AG04450 (cell line): Measurements from ENCODE around the gene MOB2. TPM values are rescaled to one million over a fixed set of nuclear protein-coding genes. Genes with fewer than 3 reads are reported as not detected.

Source experiments
- CTCF ChIA-PET: fragments of 300-600, 350-600 bp; formaldehyde crosslinking; extraction: SDS; loops from one replicate; lab custom pipeline; 2022; ENCODE audit warnings: antibody characterized with exemption, inconsistent platforms; lab: Charles Lee
- POLR2A ChIA-PET: fragments of 350-600 bp; formaldehyde crosslinking; extraction: SDS; loops from one replicate; lab custom pipeline; 2021; ENCODE audit warnings: antibody characterized with exemption, inconsistent platforms; lab: Yijun Ruan, JAX
- DNase-seq: peaks from one replicate; pipeline ENCODE4 v3.0.0-alpha.2; 2011; ENCODE audit warnings: low read depth, low spot score
- H3K27ac ChIP-seq: one replicate; pipeline ENCODE4 v1.5.1; 2012; ENCODE audit warnings: low read depth, low read length, control low read depth
- H3K27me3 ChIP-seq: one replicate; pipeline ENCODE4 v1.6.0; 2012; ENCODE audit warnings: low read length; ENCODE audit not compliant: control insufficient read depth, insufficient read depth
- H3K4me3 ChIP-seq: 2 replicates; pipeline ENCODE4 v1.5.1; 2011; ENCODE audit warnings: mild to moderate bottlenecking, low read depth, low read length, control low read depth
- H3K9me3 ChIP-seq: 2 replicates; pipeline ENCODE4 v1.5.1; 2012; ENCODE audit warnings: low read length; ENCODE audit not compliant: control insufficient read depth, insufficient read depth
- polyA plus RNA-seq: library from polyadenylated mRNA; depleted of rRNA; stranded (reverse); fragments of >200 nt; gene quantifications from 2 replicates; pipeline ENCODE4 v1.2.3, GENCODE V29; 2011
- TF ChIP-seq, protein P1 (sequence below): IDR thresholded peaks from 2 replicates; pipeline ENCODE4 v1.5.1; 2011; ENCODE audit warnings: low read depth, low read length, control low read depth, inconsistent platforms

MOB2 gene
- polyA plus RNA-seq, 1 experiment: 19.9 TPM

DNA sequence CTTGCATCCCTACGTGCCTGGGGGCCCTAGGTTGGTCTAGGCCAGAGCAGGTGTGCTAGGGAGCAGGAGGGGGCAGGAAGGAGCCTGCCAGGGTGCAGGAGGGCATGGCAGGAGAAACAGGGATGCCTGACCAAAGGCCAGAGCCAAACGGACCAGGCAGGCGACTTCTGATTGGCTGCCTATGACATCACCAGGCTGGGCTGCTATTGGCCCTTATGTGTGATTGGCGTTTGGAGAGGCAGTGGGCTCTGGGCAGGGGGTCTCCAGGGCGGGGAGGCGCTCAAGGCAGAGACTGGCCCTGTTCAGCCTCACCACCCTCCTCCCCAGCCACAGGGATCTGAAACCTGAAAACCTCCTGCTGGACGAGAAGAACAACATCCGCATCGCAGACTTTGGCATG, 44.4 kb downstream of the MOB2 start:
- ChIA-PET POLR2A (no interaction called here), CTCF (no interaction called here)
- Histone ChIP-seq H3K27me3 (no peaks in the 10 kb centered on the region), H3K27ac (no peak overlapping the region), H3K9me3 (no peaks in the 10 kb centered on the region; the same call in 1 of the 2 replicates), H3K4me3 (no peak overlapping the region)
- DNase-seq: no peak
- TF ChIP-seq, protein P1, sequence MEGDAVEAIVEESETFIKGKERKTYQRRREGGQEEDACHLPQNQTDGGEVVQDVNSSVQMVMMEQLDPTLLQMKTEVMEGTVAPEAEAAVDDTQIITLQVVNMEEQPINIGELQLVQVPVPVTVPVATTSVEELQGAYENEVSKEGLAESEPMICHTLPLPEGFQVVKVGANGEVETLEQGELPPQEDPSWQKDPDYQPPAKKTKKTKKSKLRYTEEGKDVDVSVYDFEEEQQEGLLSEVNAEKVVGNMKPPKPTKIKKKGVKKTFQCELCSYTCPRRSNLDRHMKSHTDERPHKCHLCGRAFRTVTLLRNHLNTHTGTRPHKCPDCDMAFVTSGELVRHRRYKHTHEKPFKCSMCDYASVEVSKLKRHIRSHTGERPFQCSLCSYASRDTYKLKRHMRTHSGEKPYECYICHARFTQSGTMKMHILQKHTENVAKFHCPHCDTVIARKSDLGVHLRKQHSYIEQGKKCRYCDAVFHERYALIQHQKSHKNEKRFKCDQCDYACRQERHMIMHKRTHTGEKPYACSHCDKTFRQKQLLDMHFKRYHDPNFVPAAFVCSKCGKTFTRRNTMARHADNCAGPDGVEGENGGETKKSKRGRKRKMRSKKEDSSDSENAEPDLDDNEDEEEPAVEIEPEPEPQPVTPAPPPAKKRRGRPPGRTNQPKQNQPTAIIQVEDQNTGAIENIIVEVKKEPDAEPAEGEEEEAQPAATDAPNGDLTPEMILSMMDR: no peak

DNA sequence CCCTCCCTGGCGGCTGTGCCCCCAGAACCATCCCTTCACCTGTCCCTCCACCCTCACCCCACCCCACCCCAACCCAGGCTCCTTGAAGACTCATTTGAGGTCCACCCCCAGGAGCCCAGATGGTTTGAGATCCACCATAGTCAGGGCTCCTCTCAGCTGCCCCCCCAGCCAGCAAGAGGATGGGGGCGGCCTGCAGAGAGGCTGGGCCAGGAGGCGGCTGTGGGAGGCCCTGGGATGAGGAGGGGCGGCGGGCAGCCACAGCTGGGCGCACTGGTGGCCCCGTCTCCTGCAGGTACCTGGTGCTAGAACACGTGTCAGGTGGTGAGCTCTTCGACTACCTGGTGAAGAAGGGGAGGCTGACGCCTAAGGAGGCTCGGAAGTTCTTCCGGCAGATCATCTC, 46.1 kb downstream of the MOB2 start:
- H3K4me3 ChIP-seq: no peak overlapping the region
- H3K27me3 ChIP-seq: no peaks in the 10 kb centered on the region
- no peak overlapping the region for H3K27ac ChIP-seq
- POLR2A ChIA-PET: interaction anchor here (0.6 kb wide), 1 partner anchor 83 kb away, joined by 4 read pairs; no protein-coding TSS in a partner anchor
- no peak for DNase-seq
- H3K9me3 ChIP-seq: no peaks in the 10 kb centered on the region; the same call in 1 of the 2 replicates
- CTCF ChIA-PET: no interaction called here
- TF ChIP-seq, protein P1: no peak

DNA sequence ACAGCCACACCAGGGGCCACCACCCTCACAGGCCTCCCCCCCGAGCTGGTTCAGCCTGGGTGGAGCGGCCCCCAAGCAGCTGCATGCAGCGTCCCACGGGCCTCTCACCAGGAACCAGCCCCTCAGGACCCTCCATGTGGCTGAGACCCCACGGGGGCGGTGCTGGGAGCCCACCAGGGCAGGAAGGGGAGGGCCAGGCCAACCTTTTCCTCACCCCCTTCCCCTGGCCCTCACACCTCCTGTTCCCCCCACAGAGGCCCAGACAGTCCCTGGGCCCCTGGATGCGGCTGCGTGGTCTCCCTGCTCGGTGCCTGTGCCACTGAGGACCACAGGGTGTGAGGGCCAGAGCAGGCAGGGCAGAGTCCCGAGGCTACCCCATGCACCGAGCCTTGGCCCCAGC, 46.5 kb downstream of the MOB2 start:
- POLR2A ChIA-PET: no interaction called here
- CTCF ChIA-PET: no interaction called here
- H3K9me3 ChIP-seq: no peaks in the 10 kb centered on the region; the same call in 1 of the 2 replicates
- no peaks in the 10 kb centered on the region for H3K27me3 ChIP-seq
- H3K27ac ChIP-seq: no peak overlapping the region
- DNase-seq: no peak
- no peak overlapping the region for H3K4me3 ChIP-seq
- TF ChIP-seq, protein P1: no peak

DNA sequence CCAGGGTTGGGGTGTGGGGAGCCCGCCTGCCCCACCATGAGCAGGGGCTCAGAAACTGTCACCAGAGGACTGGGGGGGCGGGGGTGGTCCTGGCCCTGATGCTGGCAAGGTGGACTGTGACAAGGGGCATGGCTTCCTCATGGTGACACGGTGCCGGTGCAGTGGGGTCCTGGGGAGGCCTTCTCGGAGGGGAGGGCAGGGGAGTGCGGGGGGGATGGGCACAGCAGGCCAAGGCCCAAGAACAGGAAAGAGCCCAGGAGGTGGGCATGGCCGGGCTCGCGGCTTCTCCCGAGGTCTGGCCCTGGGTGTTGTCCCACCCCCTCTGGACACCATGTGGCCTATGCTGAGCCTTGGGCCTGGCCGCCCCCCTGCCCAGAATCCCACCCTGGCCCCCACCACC, 47.2 kb downstream of the MOB2 start:
- no peaks in the 10 kb centered on the region for H3K27me3 ChIP-seq
- no peak for DNase-seq
- H3K4me3 ChIP-seq: no peak overlapping the region
- ChIA-PET POLR2A (no interaction called here), CTCF (no interaction called here)
- TF ChIP-seq, protein P1: no peak
- no peak overlapping the region for H3K27ac ChIP-seq
- H3K9me3 ChIP-seq: no peaks in the 10 kb centered on the region; the same call in 1 of the 2 replicates

DNA sequence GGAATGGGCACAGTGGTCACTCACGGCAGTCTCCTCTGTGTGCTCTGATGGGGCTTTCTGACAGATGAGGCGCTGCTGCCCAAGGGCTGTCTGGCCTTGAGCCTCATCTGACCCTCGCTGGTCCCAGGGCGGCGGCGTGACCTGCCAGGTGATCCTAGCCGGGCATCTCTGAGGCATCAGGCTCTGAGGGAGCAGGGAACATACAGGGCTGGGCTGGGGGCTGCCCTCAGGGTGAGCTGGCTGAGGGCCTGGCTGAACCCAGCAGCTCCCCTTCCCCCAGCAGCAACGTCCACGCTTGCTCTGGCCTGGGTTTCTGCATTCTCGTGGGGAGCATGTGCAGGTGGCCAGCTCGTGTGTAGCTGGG, 47.6 kb downstream of the MOB2 start:
- no peak for DNase-seq
- ChIA-PET CTCF (no interaction called here), POLR2A (no interaction called here)
- no peak overlapping the region for H3K4me3 ChIP-seq
- no peaks in the 10 kb centered on the region for H3K27me3 ChIP-seq
- no peak overlapping the region for H3K27ac ChIP-seq
- H3K9me3 ChIP-seq: no peaks in the 10 kb centered on the region; the same call in 1 of the 2 replicates
- TF ChIP-seq, protein P1: no peak
